GM12878 (cell line): ENCODE data around the gene SNCB.

ENCODE experiments used
- CBX3 ChIP-seq: fragments of 200-600 bp; sonication (generic); IDR thresholded peaks from 2 replicates; pipeline ENCODE4 v1.6.1; 2016; ENCODE audit warnings: low read depth, borderline replicate concordance
- CEBPB ChIP-seq, 2 experiments: fragments of 150-350 bp in 1 of 2; IDR thresholded peaks; 2 replicates each; pipeline ENCODE4 v1.6.1; 2012 to 2014; ENCODE audit warnings: low read depth in 2 of 2, low read length in 2 of 2, borderline replicate concordance in 1 of 2, inconsistent platforms in 1 of 2
- EED ChIP-seq: sonication (generic); IDR thresholded peaks from 2 replicates; pipeline ENCODE4 v1.6.1; 2016; ENCODE audit warnings: antibody characterized with exemption, low read depth
- EZH2 ChIP-seq: IDR thresholded peaks from 2 replicates; pipeline ENCODE4 v1.6.1; 2012; ENCODE audit warnings: low read depth, mild to moderate bottlenecking, control low read depth, inconsistent platforms, low read length, borderline replicate concordance; ENCODE audit not compliant: control insufficient read depth
- JUNB ChIP-seq: IDR thresholded peaks from 2 replicates; pipeline ENCODE4 v1.6.1; 2016; ENCODE audit warnings: antibody characterized with exemption, mild to moderate bottlenecking
- JUND ChIP-seq: IDR thresholded peaks from 2 replicates; pipeline ENCODE4 v1.6.1; 2012; ENCODE audit warnings: low read depth, mild to moderate bottlenecking, low read length, improper control_type of control experiment, moderate library complexity
- MYC ChIP-seq: IDR thresholded peaks from 2 replicates; pipeline ENCODE4 v1.6.1; 2011; ENCODE audit warnings: mild to moderate bottlenecking, low read length, moderate library complexity, inconsistent platforms; ENCODE audit not compliant: insufficient read depth, insufficient replicate concordance, insufficient read length, severe bottlenecking
- TCF3 ChIP-seq: IDR thresholded peaks from 2 replicates; pipeline ENCODE4 v1.6.1; 2012; ENCODE audit warnings: low read depth, mild to moderate bottlenecking, low read length, borderline replicate concordance; ENCODE audit not compliant: insufficient read depth
- TF ChIP-seq, protein P1 (sequence below): fragments of 450-650 bp; IDR thresholded peaks from 2 replicates; pipeline ENCODE4 v1.6.1; 2016; ENCODE audit warnings: mild to moderate bottlenecking
- TF ChIP-seq, protein P2 (sequence below), 3 experiments: IDR thresholded peaks in 2 of 3; conservative IDR thresholded peaks in 1 of 3; 2 replicates each; pipeline ENCODE4 v1.5.1; 2011; ENCODE audit warnings: low read depth in 3 of 3, low read length in 3 of 3, mild to moderate bottlenecking in 3 of 3, control low read depth in 2 of 3, moderate library complexity in 2 of 3, inconsistent platforms in 1 of 3, mixed read lengths in 1 of 3; ENCODE audit not compliant: control insufficient read depth in 2 of 3, insufficient read depth in 1 of 3; ENCODE audit errors: extremely low read depth in 1 of 3

DNA sequence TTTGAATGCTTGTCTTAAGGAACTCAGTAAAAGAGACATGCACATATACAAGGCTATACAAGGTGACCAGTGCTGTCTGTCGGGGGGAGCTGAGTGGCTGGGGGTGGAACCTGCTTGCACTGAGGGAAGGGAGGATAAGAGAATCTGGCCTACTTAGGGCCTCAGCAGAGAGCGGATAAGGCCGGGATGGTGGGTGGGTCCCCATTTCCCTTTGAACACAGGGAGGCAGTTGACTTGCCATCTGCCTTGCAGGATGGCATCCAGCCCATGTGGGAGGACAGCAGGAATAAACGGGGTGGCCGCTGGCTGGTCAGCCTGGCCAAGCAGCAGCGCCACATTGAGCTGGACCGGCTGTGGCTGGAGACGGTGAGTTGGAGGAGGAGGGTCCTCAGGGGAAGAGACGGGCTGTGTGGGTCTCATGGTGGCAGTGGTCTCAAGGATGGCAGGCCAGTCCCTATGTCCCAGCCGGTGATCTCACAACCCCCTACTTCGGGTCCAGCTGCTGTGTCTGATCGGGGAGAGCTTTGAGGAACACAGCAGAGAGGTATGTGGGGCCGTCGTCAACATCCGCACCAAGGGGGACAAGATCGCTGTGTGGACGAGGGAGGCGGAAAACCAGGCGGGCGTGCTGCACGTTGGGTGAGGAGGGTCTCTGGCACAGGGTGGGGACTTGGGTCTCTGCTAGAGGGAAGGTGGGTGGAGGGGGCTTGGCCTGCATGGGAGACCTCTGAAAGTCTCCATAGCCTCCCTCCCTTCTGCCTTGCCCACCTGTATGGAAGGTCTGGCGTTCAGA, 14.7 kb upstream of the SNCB start:
- no peak for TF ChIP-seq TCF3
- TF ChIP-seq, protein P1, sequence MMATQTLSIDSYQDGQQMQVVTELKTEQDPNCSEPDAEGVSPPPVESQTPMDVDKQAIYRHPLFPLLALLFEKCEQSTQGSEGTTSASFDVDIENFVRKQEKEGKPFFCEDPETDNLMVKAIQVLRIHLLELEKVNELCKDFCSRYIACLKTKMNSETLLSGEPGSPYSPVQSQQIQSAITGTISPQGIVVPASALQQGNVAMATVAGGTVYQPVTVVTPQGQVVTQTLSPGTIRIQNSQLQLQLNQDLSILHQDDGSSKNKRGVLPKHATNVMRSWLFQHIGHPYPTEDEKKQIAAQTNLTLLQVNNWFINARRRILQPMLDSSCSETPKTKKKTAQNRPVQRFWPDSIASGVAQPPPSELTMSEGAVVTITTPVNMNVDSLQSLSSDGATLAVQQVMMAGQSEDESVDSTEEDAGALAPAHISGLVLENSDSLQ, result no peak
- TF ChIP-seq MYC, result no peak
- TF ChIP-seq CEBPB (IDR thresholded peaks at IDR 0.05; ENCODE audit: borderline replicate concordance in 1 of 2, low read depth in 2 of 2, low read length in 2 of 2), result no peak
- TF ChIP-seq, protein P2, sequence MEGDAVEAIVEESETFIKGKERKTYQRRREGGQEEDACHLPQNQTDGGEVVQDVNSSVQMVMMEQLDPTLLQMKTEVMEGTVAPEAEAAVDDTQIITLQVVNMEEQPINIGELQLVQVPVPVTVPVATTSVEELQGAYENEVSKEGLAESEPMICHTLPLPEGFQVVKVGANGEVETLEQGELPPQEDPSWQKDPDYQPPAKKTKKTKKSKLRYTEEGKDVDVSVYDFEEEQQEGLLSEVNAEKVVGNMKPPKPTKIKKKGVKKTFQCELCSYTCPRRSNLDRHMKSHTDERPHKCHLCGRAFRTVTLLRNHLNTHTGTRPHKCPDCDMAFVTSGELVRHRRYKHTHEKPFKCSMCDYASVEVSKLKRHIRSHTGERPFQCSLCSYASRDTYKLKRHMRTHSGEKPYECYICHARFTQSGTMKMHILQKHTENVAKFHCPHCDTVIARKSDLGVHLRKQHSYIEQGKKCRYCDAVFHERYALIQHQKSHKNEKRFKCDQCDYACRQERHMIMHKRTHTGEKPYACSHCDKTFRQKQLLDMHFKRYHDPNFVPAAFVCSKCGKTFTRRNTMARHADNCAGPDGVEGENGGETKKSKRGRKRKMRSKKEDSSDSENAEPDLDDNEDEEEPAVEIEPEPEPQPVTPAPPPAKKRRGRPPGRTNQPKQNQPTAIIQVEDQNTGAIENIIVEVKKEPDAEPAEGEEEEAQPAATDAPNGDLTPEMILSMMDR (IDR thresholded peaks at IDR 0.05 in 2 of 3, conservative IDR thresholded peaks at IDR 0.05 in 1 of 3; ENCODE audit: control insufficient read depth in 2 of 3, extremely low read depth in 1 of 3, insufficient read depth in 1 of 3, low read depth in 3 of 3, low read length in 3 of 3), result no peak
- no peak for TF ChIP-seq CBX3
- no peak for TF ChIP-seq JUNB
- no peak for TF ChIP-seq EED
- TF ChIP-seq JUND, result no peak
- no peak for TF ChIP-seq EZH2
